HEK293T (cell line): ENCODE results near the gene KRTAP10-3.

ENCODE experiments used
- FOXA1 ChIP-seq: fragments of 450-650 bp; IDR thresholded peaks from 2 replicates; pipeline ENCODE4 v1.6.1; 2016; ENCODE audit warnings: mild to moderate bottlenecking
- NFRKB ChIP-seq: fragments of 450-650 bp; IDR thresholded peaks from 2 replicates; pipeline ENCODE4 v1.6.1; 2016; ENCODE audit warnings: mild to moderate bottlenecking, moderate library complexity
- SP1 ChIP-seq: fragments of 450-650 bp; IDR thresholded peaks from 2 replicates; pipeline ENCODE4 v1.6.1; 2017

- TF ChIP-seq SP1: no peak
- no peak for TF ChIP-seq FOXA1
- TF ChIP-seq NFRKB: no peak
Observed at GRCh38 chr21:44574457-44575306, 16.1 kb upstream of the KRTAP10-3 start.
